WTC11 (cell line): ENCODE results near the gene KIF3B. TPM values are rescaled to one million over a fixed set of nuclear protein-coding genes. Genes with fewer than 3 reads are reported as not detected.

ENCODE experiments used
- ATAC-seq: fragments of 200-7000 bp; cut with Tn5 transposase; 2 replicates; pipeline ENCODE4 v1.10.0; 2021; ENCODE audit warnings: mild to moderate bottlenecking, moderate library complexity
- CTCF ChIA-PET: fragments of 300-600 bp; sonication (Branson Sonifier 250); formaldehyde crosslinking; loops from one replicate; lab custom pipeline; 2021; ENCODE audit warnings: antibody characterized with exemption; lab: Charles Lee
- POLR2A ChIA-PET: fragments of 350-600 bp; sonication (Branson Sonifier 250); formaldehyde crosslinking; loops from one replicate; lab custom pipeline; 2021; ENCODE audit warnings: antibody characterized with exemption; lab: Charles Lee
- DNase-seq: peaks from one replicate; pipeline ENCODE4 v3.0.0; 2021; ENCODE audit warnings: low spot score
- H3K27ac Mint-ChIP-seq: 2 replicates; pipeline ENCODE4 v1.8.0; 2021; ENCODE audit warnings: mixed read lengths
- H3K27me3 Mint-ChIP-seq: 2 replicates; pipeline ENCODE4 v1.8.0; 2021; ENCODE audit warnings: low read depth, mild to moderate bottlenecking, moderate library complexity, mixed read lengths
- H3K36me3 Mint-ChIP-seq: 2 replicates; pipeline ENCODE4 v1.8.0; 2021; ENCODE audit warnings: mixed read lengths
- H3K4me1 Mint-ChIP-seq: 2 replicates; pipeline ENCODE4 v1.8.0; 2022; ENCODE audit warnings: mixed read lengths
- H3K4me3 Mint-ChIP-seq: 2 replicates; pipeline ENCODE4 v1.8.0; 2021; ENCODE audit warnings: mild to moderate bottlenecking, moderate library complexity, mixed read lengths
- H3K9me3 Mint-ChIP-seq: 2 replicates; pipeline ENCODE4 v1.8.0; 2021; ENCODE audit warnings: mixed read lengths
- ATF1 ChIP-seq: sonication (generic); formaldehyde crosslinking; IDR thresholded peaks from 2 replicates; pipeline ENCODE4 v1.8.1; 2023; ENCODE audit warnings: mild to moderate bottlenecking, moderate library complexity, missing genetic modification reagents
- ELF4 ChIP-seq: sonication (generic); formaldehyde crosslinking; IDR thresholded peaks from 2 replicates; pipeline ENCODE4 v1.8.1; 2022; ENCODE audit warnings: low read depth, mild to moderate bottlenecking, moderate library complexity, missing genetic modification reagents
- GRHL2 ChIP-seq: fragments of 250-450 bp; sonication (Bioruptor Pico); IDR thresholded peaks from 2 replicates; pipeline ENCODE4 v1.8.0; 2022; ENCODE audit warnings: mild to moderate bottlenecking, moderate library complexity; ENCODE audit not compliant: insufficient replicate concordance, severe bottlenecking
- JAZF1 ChIP-seq: fragments of 250-450 bp; sonication (Bioruptor Pico); IDR thresholded peaks from 2 replicates; pipeline ENCODE4 v1.9.0; 2021; ENCODE audit warnings: moderate library complexity, mild to moderate bottlenecking, inconsistent platforms
- KAT7 ChIP-seq: sonication (generic); formaldehyde crosslinking; IDR thresholded peaks from 2 replicates; pipeline ENCODE4 v1.8.1; 2023; ENCODE audit warnings: missing genetic modification reagents, mild to moderate bottlenecking, borderline replicate concordance
- MXD4 ChIP-seq: fragments of 250-450 bp; sonication (Bioruptor Pico); IDR thresholded peaks from 2 replicates; pipeline ENCODE4 v1.8.0; 2021; ENCODE audit warnings: mild to moderate bottlenecking, moderate library complexity, borderline replicate concordance
- RORB ChIP-seq: fragments of 250-450 bp; sonication (Bioruptor Pico); IDR thresholded peaks from 2 replicates; pipeline ENCODE4 v1.9.0; 2021; ENCODE audit warnings: mild to moderate bottlenecking
- SOX15 ChIP-seq: fragments of 250-450 bp; sonication (Bioruptor Pico); IDR thresholded peaks from 2 replicates; pipeline ENCODE4 v1.9.0; 2021; ENCODE audit warnings: mild to moderate bottlenecking
- TEAD4 ChIP-seq: sonication (generic); formaldehyde crosslinking; IDR thresholded peaks from 2 replicates; pipeline ENCODE4 v1.8.0; 2022; ENCODE audit warnings: mild to moderate bottlenecking, missing genetic modification reagents
- ZNF671 ChIP-seq: fragments of 250-450 bp; sonication (Bioruptor Pico); IDR thresholded peaks from 2 replicates; pipeline ENCODE4 v1.8.0; 2021; ENCODE audit warnings: mild to moderate bottlenecking
- total RNA-seq: library from RNA; stranded (reverse); gene quantifications from 3 replicates; pipeline ENCODE4 v1.2.3, GENCODE V29; 2021
- TF ChIP-seq, protein P1 (sequence below): fragments of 250-450 bp; sonication (Bioruptor Pico); IDR thresholded peaks from 2 replicates; pipeline ENCODE4 v1.9.0; 2021; ENCODE audit warnings: moderate library complexity, mild to moderate bottlenecking, inconsistent platforms, borderline replicate concordance
- TF ChIP-seq, protein P2 (sequence below): sonication (generic); formaldehyde crosslinking; IDR thresholded peaks from 2 replicates; pipeline ENCODE4 v1.8.1; 2023; ENCODE audit warnings: mild to moderate bottlenecking, missing genetic modification reagents, moderate library complexity
- TF ChIP-seq, protein P3 (sequence below): fragments of 250-450 bp; sonication (Bioruptor Pico); conservative IDR thresholded peaks from 2 replicates; pipeline ENCODE4 v1.9.0; 2021; ENCODE audit warnings: mild to moderate bottlenecking
- TF ChIP-seq, protein P4 (sequence below): fragments of 250-450 bp; sonication (Bioruptor Pico); IDR thresholded peaks from 2 replicates; pipeline ENCODE4 v1.9.0; 2021; ENCODE audit warnings: mild to moderate bottlenecking, borderline replicate concordance
- TF ChIP-seq, protein P5 (sequence below): fragments of 250-450 bp; sonication (Bioruptor Pico); IDR thresholded peaks from 2 replicates; pipeline ENCODE4 v1.9.0; 2021; ENCODE audit warnings: mild to moderate bottlenecking
- TF ChIP-seq, protein P6 (sequence below): sonication (generic); formaldehyde crosslinking; IDR thresholded peaks from 2 replicates; pipeline ENCODE4 v1.8.1; 2022; ENCODE audit warnings: low read depth, missing genetic modification reagents, borderline replicate concordance
- TF ChIP-seq, protein P7 (sequence below): sonication (generic); formaldehyde crosslinking; IDR thresholded peaks from 2 replicates; pipeline ENCODE4 v1.8.1; 2022; ENCODE audit warnings: missing genetic modification reagents, borderline replicate concordance

KIF3B gene
- total RNA-seq, 1 experiment from 2014 or later = 21.5 TPM

DNA sequence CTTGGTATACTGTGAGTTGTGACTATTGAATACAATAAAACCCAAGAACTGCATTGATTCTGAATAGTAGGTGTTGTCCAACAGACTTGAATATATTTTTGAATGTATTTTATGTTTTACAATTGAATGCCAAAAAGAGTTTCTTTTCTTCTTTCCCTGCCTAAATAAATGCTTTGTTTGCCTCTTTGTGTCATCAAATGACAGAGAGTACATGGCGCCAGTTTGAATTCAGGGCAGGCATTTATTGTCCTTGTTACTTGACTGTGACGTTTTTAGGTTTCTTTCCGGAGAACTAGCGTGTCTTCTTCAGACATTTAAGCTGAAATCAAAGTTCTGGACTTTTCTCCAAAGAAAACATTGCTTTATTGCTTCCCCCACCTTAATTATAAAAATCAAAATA lies 16.6 kb downstream of the KIF3B start:
- TF ChIP-seq KAT7 (CRISPR knock-in tag) = no peak
- TF ChIP-seq, protein P1, sequence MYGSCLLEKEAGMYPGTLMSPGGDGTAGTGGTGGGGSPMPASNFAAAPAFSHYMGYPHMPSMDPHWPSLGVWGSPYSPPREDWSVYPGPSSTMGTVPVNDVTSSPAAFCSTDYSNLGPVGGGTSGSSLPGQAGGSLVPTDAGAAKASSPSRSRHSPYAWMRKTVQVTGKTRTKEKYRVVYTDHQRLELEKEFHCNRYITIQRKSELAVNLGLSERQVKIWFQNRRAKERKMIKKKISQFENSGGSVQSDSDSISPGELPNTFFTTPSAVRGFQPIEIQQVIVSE = no peak
- TF ChIP-seq, protein P2, sequence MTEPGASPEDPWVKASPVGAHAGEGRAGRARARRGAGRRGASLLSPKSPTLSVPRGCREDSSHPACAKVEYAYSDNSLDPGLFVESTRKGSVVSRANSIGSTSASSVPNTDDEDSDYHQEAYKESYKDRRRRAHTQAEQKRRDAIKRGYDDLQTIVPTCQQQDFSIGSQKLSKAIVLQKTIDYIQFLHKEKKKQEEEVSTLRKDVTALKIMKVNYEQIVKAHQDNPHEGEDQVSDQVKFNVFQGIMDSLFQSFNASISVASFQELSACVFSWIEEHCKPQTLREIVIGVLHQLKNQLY (CRISPR knock-in tag) = no peak
- Mint-ChIP-seq H3K27me3 (no peaks in the 10 kb centered on the region), H3K4me3 (no peak overlapping the region), H3K9me3 (no peaks in the 10 kb centered on the region), H3K4me1 (no peaks in the 10 kb centered on the region), H3K27ac (no peak overlapping the region), H3K36me3 (no peaks in the 10 kb centered on the region)
- CTCF ChIA-PET = no interaction called here
- DNase-seq = no peak
- POLR2A ChIA-PET = no interaction called here
- ATAC-seq = no peak

DNA sequence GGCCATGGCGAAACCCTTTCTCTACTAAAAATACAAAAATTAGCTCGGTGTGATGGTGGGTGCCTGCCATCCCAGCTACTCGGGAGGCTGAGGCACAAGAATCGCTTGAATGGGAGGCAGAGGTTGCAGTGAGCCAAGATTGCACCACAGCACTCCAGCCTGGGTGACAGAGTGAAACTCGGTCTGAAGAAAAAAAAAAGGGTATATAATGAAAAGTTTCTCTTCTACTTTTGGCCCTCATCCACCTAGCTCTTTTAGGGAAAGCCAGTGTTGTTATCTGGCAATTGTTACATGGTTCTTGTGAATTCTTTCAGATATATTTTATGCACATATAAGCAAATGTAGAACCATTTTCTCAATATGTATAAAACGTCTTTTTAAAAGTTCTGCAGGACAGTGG lies 19.0 kb downstream of the KIF3B start:
- no peaks in the 10 kb centered on the region for H3K27me3 Mint-ChIP-seq
- TF ChIP-seq GRHL2 (CRISPR knock-in tag) (no peak), MXD4 (CRISPR knock-in tag) (no peak), RORB (CRISPR knock-in tag) (no peak), SOX15 (CRISPR knock-in tag) (no peak), ELF4 (CRISPR knock-in tag) (no peak)
- TF ChIP-seq, protein P3, sequence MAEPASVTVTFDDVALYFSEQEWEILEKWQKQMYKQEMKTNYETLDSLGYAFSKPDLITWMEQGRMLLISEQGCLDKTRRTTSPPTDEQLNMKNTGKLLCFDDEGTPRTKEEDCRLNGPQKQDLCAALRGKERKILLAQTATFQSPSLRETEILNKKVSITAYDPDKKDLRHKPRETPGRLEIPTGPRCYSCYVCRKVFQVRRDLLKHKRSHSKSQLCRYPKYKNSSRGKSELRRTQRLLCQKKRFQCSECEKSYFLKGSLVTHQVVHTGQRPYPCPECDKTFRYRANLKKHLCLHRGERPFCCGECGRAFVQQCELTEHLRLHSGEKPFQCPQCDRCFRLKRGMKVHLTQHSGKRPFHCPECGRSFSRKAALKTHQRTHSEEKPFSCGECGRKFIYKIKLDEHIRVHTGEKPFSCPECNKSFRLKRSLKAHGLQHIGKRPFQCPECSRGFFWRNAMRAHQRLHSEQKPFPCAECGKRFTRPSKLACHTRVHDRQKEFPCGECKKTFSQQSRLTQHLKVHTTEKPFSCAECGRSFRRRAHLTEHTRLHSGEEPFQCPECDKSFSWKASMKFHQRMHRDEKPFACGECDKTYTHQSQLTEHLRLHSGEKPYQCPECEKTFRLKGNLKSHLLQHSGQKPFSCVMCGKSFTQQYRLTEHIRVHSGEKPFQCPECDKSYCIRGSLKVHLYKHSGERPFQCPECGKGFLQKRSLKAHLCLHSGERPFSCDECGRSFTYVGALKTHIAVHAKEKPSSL (CRISPR knock-in tag) = no peak
- H3K27ac Mint-ChIP-seq = no peak overlapping the region
- ChIA-PET POLR2A (no interaction called here), CTCF (no interaction called here)
- no peaks in the 10 kb centered on the region for H3K9me3 Mint-ChIP-seq
- no peaks in the 10 kb centered on the region for H3K36me3 Mint-ChIP-seq
- ATAC-seq (no peak), DNase-seq (no peak)
- H3K4me3 Mint-ChIP-seq = no peak overlapping the region
- H3K4me1 Mint-ChIP-seq = no peaks in the 10 kb centered on the region

DNA sequence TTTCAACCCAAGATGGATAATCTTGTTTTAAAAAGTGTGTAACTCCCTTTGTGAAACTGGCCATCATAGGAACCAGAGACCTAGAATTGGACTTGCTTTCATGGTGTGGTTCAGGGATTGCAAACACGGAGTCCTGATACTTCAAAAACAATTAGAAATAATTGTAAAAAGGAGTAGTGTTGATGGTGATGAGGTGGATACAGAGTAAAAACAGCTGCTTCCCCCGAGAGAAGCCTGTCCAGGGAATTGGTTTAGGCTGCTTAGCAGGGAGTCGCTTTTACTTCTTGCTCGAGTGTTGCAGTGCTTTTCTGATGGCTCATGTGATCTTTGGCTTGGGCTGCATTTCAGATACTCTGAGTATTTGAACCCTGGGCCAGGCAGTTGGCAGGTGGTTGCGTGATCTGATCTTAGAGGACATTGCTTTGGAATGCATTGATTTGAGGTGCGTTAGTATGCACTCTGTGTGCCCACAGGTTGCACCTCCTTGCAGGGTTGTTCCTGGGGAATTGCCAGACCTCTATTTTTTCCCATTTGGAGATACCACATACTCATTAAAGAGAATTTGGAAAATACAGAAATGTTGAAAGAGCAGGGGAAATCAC lies 19.5 kb downstream of the KIF3B start:
- no peaks in the 10 kb centered on the region for H3K4me1 Mint-ChIP-seq
- no peak for DNase-seq
- H3K27me3 Mint-ChIP-seq = no peaks in the 10 kb centered on the region
- H3K36me3 Mint-ChIP-seq = no peaks in the 10 kb centered on the region
- no peak for ATAC-seq
- ChIA-PET POLR2A (no interaction called here), CTCF (no interaction called here)
- H3K9me3 Mint-ChIP-seq = no peaks in the 10 kb centered on the region
- H3K27ac Mint-ChIP-seq = 0 out of 2 replicates have a peak overlapping the region, but pooled peaks have one; percentile 21
- H3K4me3 Mint-ChIP-seq = no peak overlapping the region
- no peak for TF ChIP-seq JAZF1 (CRISPR knock-in tag)
- TF ChIP-seq TEAD4 (CRISPR knock-in tag) = no peak
- TF ChIP-seq ELF4 (CRISPR knock-in tag) = no peak
- TF ChIP-seq, protein P4, sequence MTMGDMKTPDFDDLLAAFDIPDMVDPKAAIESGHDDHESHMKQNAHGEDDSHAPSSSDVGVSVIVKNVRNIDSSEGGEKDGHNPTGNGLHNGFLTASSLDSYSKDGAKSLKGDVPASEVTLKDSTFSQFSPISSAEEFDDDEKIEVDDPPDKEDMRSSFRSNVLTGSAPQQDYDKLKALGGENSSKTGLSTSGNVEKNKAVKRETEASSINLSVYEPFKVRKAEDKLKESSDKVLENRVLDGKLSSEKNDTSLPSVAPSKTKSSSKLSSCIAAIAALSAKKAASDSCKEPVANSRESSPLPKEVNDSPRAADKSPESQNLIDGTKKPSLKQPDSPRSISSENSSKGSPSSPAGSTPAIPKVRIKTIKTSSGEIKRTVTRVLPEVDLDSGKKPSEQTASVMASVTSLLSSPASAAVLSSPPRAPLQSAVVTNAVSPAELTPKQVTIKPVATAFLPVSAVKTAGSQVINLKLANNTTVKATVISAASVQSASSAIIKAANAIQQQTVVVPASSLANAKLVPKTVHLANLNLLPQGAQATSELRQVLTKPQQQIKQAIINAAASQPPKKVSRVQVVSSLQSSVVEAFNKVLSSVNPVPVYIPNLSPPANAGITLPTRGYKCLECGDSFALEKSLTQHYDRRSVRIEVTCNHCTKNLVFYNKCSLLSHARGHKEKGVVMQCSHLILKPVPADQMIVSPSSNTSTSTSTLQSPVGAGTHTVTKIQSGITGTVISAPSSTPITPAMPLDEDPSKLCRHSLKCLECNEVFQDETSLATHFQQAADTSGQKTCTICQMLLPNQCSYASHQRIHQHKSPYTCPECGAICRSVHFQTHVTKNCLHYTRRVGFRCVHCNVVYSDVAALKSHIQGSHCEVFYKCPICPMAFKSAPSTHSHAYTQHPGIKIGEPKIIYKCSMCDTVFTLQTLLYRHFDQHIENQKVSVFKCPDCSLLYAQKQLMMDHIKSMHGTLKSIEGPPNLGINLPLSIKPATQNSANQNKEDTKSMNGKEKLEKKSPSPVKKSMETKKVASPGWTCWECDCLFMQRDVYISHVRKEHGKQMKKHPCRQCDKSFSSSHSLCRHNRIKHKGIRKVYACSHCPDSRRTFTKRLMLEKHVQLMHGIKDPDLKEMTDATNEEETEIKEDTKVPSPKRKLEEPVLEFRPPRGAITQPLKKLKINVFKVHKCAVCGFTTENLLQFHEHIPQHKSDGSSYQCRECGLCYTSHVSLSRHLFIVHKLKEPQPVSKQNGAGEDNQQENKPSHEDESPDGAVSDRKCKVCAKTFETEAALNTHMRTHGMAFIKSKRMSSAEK = no peak
- no peak for TF ChIP-seq ZNF671 (CRISPR knock-in tag)
- TF ChIP-seq, protein P5, sequence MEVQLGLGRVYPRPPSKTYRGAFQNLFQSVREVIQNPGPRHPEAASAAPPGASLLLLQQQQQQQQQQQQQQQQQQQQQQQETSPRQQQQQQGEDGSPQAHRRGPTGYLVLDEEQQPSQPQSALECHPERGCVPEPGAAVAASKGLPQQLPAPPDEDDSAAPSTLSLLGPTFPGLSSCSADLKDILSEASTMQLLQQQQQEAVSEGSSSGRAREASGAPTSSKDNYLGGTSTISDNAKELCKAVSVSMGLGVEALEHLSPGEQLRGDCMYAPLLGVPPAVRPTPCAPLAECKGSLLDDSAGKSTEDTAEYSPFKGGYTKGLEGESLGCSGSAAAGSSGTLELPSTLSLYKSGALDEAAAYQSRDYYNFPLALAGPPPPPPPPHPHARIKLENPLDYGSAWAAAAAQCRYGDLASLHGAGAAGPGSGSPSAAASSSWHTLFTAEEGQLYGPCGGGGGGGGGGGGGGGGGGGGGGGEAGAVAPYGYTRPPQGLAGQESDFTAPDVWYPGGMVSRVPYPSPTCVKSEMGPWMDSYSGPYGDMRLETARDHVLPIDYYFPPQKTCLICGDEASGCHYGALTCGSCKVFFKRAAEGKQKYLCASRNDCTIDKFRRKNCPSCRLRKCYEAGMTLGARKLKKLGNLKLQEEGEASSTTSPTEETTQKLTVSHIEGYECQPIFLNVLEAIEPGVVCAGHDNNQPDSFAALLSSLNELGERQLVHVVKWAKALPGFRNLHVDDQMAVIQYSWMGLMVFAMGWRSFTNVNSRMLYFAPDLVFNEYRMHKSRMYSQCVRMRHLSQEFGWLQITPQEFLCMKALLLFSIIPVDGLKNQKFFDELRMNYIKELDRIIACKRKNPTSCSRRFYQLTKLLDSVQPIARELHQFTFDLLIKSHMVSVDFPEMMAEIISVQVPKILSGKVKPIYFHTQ = no peak
- TF ChIP-seq, protein P6, sequence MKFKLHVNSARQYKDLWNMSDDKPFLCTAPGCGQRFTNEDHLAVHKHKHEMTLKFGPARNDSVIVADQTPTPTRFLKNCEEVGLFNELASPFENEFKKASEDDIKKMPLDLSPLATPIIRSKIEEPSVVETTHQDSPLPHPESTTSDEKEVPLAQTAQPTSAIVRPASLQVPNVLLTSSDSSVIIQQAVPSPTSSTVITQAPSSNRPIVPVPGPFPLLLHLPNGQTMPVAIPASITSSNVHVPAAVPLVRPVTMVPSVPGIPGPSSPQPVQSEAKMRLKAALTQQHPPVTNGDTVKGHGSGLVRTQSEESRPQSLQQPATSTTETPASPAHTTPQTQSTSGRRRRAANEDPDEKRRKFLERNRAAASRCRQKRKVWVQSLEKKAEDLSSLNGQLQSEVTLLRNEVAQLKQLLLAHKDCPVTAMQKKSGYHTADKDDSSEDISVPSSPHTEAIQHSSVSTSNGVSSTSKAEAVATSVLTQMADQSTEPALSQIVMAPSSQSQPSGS (CRISPR knock-in tag) = no peak
- no peak for TF ChIP-seq ATF1
- no peak for TF ChIP-seq SOX15 (CRISPR knock-in tag)
- TF ChIP-seq, protein P7, sequence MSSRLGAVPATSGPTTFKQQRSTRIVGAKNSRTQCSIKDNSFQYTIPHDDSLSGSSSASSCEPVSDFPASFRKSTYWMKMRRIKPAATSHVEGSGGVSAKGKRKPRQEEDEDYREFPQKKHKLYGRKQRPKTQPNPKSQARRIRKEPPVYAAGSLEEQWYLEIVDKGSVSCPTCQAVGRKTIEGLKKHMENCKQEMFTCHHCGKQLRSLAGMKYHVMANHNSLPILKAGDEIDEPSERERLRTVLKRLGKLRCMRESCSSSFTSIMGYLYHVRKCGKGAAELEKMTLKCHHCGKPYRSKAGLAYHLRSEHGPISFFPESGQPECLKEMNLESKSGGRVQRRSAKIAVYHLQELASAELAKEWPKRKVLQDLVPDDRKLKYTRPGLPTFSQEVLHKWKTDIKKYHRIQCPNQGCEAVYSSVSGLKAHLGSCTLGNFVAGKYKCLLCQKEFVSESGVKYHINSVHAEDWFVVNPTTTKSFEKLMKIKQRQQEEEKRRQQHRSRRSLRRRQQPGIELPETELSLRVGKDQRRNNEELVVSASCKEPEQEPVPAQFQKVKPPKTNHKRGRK (CRISPR knock-in tag) = no peak
